ENCODE data around the gene BMPR1A.

- TF ChIP-seq POLR2A (IDR thresholded peaks at IDR 0.05; ENCODE audit: borderline replicate concordance, extremely low read depth, insufficient read depth, insufficient read length), result no peak
- no peak for TF ChIP-seq SP1 (IDR thresholded peaks at IDR 0.05; ENCODE audit: low read depth)
- TF ChIP-seq YY1 (IDR thresholded peaks at IDR 0.05; ENCODE audit: extremely low read depth, insufficient replicate concordance, low read depth, low read length), result peak; percentile 65
- peak; percentile 53; the same call in 1 of the 2 replicates for TF ChIP-seq SIN3A (IDR thresholded peaks at IDR 0.05; ENCODE audit: low read depth)
- no peak for TF ChIP-seq SRF (IDR thresholded peaks at IDR 0.05; ENCODE audit: low read depth)
Observed at GRCh38 chr10:86710987-86711512, 45.4 kb upstream of the BMPR1A start.
